Effector CD8-positive, alpha-beta T cell (primary cell): ENCODE measurements around the gene OTOS.

Source experiments
- DNase-seq: peaks from one replicate; lab custom pipeline; 2025; lab: John Stamatoyannopoulos, UW

The OTOS gene

GRCh38 chr2:240121190-240121589, 19.3 kb downstream of the OTOS start:
- no peak for DNase-seq

- no peak for DNase-seq
Measured at GRCh38 chr2:240114233-240114632, 26.2 kb downstream of the OTOS start.

GRCh38 chr2:240112914-240113690, 27.4 kb downstream of the OTOS start:
- no peak for DNase-seq

GRCh38 chr2:240111253-240111652, 29.2 kb downstream of the OTOS start:
- no peak for DNase-seq

- no peak for DNase-seq
Measured at GRCh38 chr2:240109386-240109785, 31.1 kb downstream of the OTOS start.

- DNase-seq, result no peak
Measured at GRCh38 chr2:240107477-240107796, 33.0 kb downstream of the OTOS start.

DNA sequence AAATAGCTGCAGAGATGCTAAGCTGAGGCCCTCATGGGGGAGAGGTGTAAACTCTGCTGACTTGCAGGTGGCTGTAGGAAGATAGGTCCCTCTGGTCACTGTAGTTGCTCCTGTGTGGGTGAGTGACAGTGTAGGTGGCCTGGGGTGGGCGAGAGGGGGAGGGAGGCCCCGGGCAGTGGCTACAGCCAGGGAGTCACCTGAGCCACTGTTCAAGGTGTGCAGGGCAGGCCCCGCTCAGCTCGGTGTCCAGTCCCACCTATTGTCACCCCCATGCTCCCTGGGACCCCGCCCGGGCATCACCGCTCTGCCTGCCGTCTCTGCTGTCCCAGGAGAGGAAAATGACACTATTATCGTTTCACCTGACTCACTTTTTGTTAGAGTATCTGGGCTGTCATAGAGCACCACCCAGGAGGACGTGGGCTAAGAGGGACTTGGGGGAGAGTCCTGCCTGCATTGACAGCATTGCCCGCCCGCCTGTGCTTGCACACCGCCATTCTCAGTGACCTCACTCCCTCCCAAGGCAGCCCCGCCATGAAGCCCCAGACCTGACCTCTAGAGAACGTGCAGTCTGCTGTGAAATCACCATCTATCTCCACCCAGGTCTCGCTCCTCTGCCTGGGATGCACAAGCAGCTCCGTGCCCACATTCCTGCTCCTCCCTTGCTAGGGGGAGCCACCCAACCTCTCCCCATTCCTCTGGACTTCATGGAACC, 33.5 kb downstream of the OTOS start:
- no peak for DNase-seq

DNA sequence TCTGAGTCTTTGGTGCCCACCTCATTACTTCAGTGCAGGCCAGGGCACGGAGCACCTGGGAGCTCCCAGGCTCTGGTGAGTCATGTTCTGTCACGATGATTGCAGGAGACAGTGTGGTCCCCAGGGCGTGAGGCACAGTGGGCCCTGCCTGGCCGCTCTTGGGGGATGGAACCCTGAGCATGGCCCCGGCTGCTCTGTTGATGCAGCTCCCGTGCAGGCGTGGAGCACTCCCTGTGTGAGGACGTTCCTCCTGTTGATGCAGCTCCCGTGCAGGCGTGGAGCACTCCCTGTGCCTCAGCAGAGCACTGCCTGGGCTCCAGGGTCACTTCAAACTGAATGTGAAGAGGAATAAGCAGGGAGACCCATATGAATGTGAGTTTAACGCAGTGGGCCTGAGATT, 34.5 kb downstream of the OTOS start:
- no peak for DNase-seq

- no peak for DNase-seq
Measured at GRCh38 chr2:240103136-240103535, 37.3 kb downstream of the OTOS start.

DNA sequence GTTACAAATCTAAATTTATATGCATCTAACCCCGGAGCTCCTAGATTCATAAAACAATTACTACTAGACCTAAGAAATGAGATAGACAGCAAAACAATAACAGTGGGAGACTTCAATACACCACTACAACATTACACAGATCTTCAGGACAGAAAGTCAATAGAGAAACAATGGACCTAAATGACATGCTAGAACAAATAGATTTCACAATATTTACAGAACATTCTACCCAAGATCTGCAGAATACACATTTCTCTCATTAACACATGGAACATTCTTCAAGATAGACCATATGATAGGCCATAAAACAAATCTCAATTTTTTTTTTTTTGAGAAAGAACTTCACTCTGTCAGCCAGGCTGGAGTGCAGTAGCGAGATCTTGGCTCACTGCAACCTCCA, 42.1 kb downstream of the OTOS start:
- DNase-seq, result no peak

GRCh38 chr2:240095556-240096523, 44.6 kb downstream of the OTOS start:
- DNase-seq, result no peak

- DNase-seq, result no peak
Measured at GRCh38 chr2:240089306-240089705, 51.2 kb downstream of the OTOS start.
